Right lobe of liver (tissue), 4 donors: ENCODE measurements around the gene CDH4.

Source experiments
- CTCF ChIP-seq, 4 donors: fragments of 200-600 bp in 3 of 4; fragments of 450-650 bp in 1 of 4; IDR thresholded peaks; one replicate each; pipeline versions ENCODE4 v1.5.1 to v1.8.0; 2016 to 2022; ENCODE audit warnings: antibody characterized with exemption in 4 of 4, mild to moderate bottlenecking in 2 of 4
- POLR2A ChIP-seq: fragments of 450-650 bp; IDR thresholded peaks from one replicate; pipeline ENCODE4 v1.6.1; 2017; ENCODE audit warnings: antibody characterized with exemption, mild to moderate bottlenecking
- donor health status: DM: no; HTN: no; CAD: no.
- donor health status: DM: no; HTN: no; CAD: no.
- donor health status: DM: no; HTN: yes; CAD: no.

GRCh38 chr20:61759286-61760065 lies 507.4 kb downstream of the CDH4 start:
- TF ChIP-seq POLR2A (no peak), CTCF (IDR thresholded peaks at IDR 0.05) (no peak)
